HepG2 (cell line): ENCODE measurements around the gene NOTUM. TPM values are rescaled to one million over a fixed set of nuclear protein-coding genes. Genes with fewer than 3 reads are reported as not detected.

Source experiments
- ATF7 ChIP-seq, 2 experiments: fragments of 450-650 bp in 1 of 2; sonication (generic) in 1 of 2; formaldehyde crosslinking in 1 of 2; IDR thresholded peaks; 2 replicates each; pipeline versions ENCODE4 v1.4.0 to v1.6.1; 2016 to 2020; ENCODE audit warnings: antibody characterized with exemption in 1 of 2, mild to moderate bottlenecking in 1 of 2, missing genetic modification reagents in 1 of 2
- DPF2 ChIP-seq: sonication (generic); formaldehyde crosslinking; IDR thresholded peaks from 2 replicates; pipeline ENCODE4 v1.4.0; 2020; ENCODE audit warnings: mild to moderate bottlenecking, low read depth, missing genetic modification reagents, borderline replicate concordance
- FLYWCH1 ChIP-seq: sonication (generic); formaldehyde crosslinking; IDR thresholded peaks from 2 replicates; pipeline ENCODE4 v1.8.1; 2023; ENCODE audit warnings: mild to moderate bottlenecking, missing genetic modification reagents
- HDAC2 ChIP-seq: sonication (generic); formaldehyde crosslinking; IDR thresholded peaks from 2 replicates; pipeline ENCODE4 v1.4.0; 2020; ENCODE audit warnings: missing genetic modification reagents
- KDM4B ChIP-seq: sonication (generic); formaldehyde crosslinking; IDR thresholded peaks from 2 replicates; pipeline ENCODE4 v1.4.0; 2020; ENCODE audit warnings: missing genetic modification reagents
- POLR2AphosphoS2 ChIP-seq: IDR thresholded peaks from 2 replicates; pipeline ENCODE4 v1.6.1; 2011; ENCODE audit warnings: low read depth, low read length, improper control_type of control experiment
- REL ChIP-seq: sonication (generic); formaldehyde crosslinking; conservative IDR thresholded peaks from 2 replicates; pipeline ENCODE4 v1.8.0; 2022; ENCODE audit warnings: mild to moderate bottlenecking, missing genetic modification reagents, moderate library complexity
- ZNF10 ChIP-seq: sonication (generic); formaldehyde crosslinking; IDR thresholded peaks from 2 replicates; pipeline ENCODE4 v1.4.0; 2020; ENCODE audit warnings: mild to moderate bottlenecking, low read depth, missing genetic modification reagents, borderline replicate concordance
- ZNF430 ChIP-seq: sonication (generic); formaldehyde crosslinking; IDR thresholded peaks from 2 replicates; pipeline ENCODE4 v1.9.0; 2021; ENCODE audit warnings: mild to moderate bottlenecking, missing genetic modification reagents
- ZNF768 ChIP-seq: sonication (generic); formaldehyde crosslinking; IDR thresholded peaks from 2 replicates; pipeline ENCODE4 v1.4.0; 2020; ENCODE audit warnings: missing genetic modification reagents
- ZNF782 ChIP-seq: sonication (generic); formaldehyde crosslinking; IDR thresholded peaks from 2 replicates; pipeline ENCODE4 v1.4.0; 2020; ENCODE audit warnings: missing genetic modification reagents, mild to moderate bottlenecking, borderline replicate concordance
- ZSCAN22 ChIP-seq: sonication (generic); formaldehyde crosslinking; IDR thresholded peaks from 2 replicates; pipeline ENCODE4 v1.4.0; 2020; ENCODE audit warnings: mild to moderate bottlenecking, missing genetic modification reagents
- polyA plus RNA-seq, 8 experiments: library from polyadenylated mRNA; depleted of rRNA in 3 of 8; stranded (reverse) in 7 of 8; unstranded in 1 of 8; fragments of >200 nt; fragmentation: Illumina TruSeq in 4 of 8; extraction: Trizol in 4 of 8; gene quantifications; 2 replicates each; pipeline versions ENCODE4 v1.2.1 to v1.2.3, GENCODE V29; 2011 to 2016; ENCODE audit warnings: low read depth in 4 of 8, missing spikeins in 1 of 8, mixed read lengths in 1 of 8; ENCODE audit not compliant: insufficient read depth in 1 of 8
- total RNA-seq, 5 experiments: library from RNA; depleted of rRNA; stranded (reverse); fragments of >200 nt; fragmentation: Illumina TruSeq; extraction: Trizol; gene quantifications; 2 replicates each; pipeline ENCODE4 v1.2.3, GENCODE V29; 2016; ENCODE audit warnings: low read depth in 1 of 5
- TF ChIP-seq, protein P1 (sequence below): sonication (generic); formaldehyde crosslinking; IDR thresholded peaks from 2 replicates; pipeline ENCODE4 v1.5.1; 2020; ENCODE audit warnings: mild to moderate bottlenecking, missing genetic modification reagents, borderline replicate concordance
- TF ChIP-seq, protein P2 (sequence below): sonication (generic); formaldehyde crosslinking; IDR thresholded peaks from 2 replicates; pipeline ENCODE4 v1.4.0; 2020; ENCODE audit warnings: mild to moderate bottlenecking, low read depth, missing genetic modification reagents
- TF ChIP-seq, protein P3 (sequence below): sonication (generic); formaldehyde crosslinking; IDR thresholded peaks from 2 replicates; pipeline ENCODE4 v1.4.0; 2020; ENCODE audit warnings: missing genetic modification reagents
- TF ChIP-seq, protein P4 (sequence below): IDR thresholded peaks from 2 replicates; pipeline ENCODE4 v1.6.1; 2016; ENCODE audit warnings: mild to moderate bottlenecking, missing biosample characterization, missing genetic modification reagents
- TF ChIP-seq, protein P5 (sequence below): sonication (generic); formaldehyde crosslinking; IDR thresholded peaks from 2 replicates; pipeline ENCODE4 v1.4.0; 2020; ENCODE audit warnings: mild to moderate bottlenecking, missing genetic modification reagents

NOTUM gene
- total and polyA plus RNA-seq, 2 of the 13 experiments (the other 11 are each of a cell fraction or from before 2014, with no cell fraction given) = 150 to 160 TPM

DNA sequence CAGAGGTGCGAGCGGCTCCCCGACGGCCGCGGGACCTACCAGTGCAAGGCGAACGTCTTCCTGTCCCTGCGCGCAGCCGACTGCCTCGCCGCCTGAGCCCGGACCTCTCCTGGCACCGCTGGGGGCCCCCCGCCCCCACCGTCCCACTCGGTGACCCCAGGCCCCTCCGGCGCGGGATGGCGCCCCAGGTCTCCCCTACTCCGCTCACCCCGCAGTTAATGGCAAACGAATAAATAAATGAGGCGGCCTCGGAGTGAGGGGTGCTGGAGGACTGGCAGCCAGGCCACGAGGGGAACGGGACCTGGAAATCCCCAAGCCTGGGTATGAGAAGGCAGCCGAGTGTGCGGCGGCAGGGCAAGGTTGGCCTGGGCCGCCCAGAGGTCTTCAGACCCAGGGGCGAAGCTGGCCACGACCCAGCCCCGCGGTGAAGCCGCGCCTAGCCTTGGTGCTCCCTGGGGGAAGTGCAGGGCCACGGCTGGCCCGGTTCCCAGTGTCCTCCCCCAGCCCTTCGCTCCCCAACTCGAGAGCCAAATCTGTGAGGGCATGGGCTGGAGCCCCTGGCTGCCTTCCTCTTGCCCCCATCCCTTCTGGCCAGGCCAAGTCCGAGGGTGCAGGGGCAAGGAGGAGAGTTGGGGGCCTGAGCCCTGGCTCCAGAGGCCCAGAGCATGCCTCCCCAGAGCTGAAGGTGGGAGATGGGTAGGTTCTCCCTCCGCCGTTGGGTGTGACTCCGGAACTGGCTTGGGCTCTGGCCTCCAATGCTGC, 58.2 kb downstream of the NOTUM start (continued):
- TF ChIP-seq ZNF430 = peak; percentile 54; the same call in 1 of the 2 replicates
- TF ChIP-seq REL (CRISPR knock-in tag) = no peak
- TF ChIP-seq, protein P1, sequence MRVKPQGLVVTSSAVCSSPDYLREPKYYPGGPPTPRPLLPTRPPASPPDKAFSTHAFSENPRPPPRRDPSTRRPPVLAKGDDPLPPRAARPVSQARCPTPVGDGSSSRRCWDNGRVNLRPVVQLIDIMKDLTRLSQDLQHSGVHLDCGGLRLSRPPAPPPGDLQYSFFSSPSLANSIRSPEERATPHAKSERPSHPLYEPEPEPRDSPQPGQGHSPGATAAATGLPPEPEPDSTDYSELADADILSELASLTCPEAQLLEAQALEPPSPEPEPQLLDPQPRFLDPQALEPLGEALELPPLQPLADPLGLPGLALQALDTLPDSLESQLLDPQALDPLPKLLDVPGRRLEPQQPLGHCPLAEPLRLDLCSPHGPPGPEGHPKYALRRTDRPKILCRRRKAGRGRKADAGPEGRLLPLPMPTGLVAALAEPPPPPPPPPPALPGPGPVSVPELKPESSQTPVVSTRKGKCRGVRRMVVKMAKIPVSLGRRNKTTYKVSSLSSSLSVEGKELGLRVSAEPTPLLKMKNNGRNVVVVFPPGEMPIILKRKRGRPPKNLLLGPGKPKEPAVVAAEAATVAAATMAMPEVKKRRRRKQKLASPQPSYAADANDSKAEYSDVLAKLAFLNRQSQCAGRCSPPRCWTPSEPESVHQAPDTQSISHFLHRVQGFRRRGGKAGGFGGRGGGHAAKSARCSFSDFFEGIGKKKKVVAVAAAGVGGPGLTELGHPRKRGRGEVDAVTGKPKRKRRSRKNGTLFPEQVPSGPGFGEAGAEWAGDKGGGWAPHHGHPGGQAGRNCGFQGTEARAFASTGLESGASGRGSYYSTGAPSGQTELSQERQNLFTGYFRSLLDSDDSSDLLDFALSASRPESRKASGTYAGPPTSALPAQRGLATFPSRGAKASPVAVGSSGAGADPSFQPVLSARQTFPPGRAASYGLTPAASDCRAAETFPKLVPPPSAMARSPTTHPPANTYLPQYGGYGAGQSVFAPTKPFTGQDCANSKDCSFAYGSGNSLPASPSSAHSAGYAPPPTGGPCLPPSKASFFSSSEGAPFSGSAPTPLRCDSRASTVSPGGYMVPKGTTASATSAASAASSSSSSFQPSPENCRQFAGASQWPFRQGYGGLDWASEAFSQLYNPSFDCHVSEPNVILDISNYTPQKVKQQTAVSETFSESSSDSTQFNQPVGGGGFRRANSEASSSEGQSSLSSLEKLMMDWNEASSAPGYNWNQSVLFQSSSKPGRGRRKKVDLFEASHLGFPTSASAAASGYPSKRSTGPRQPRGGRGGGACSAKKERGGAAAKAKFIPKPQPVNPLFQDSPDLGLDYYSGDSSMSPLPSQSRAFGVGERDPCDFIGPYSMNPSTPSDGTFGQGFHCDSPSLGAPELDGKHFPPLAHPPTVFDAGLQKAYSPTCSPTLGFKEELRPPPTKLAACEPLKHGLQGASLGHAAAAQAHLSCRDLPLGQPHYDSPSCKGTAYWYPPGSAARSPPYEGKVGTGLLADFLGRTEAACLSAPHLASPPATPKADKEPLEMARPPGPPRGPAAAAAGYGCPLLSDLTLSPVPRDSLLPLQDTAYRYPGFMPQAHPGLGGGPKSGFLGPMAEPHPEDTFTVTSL = no peak
- TF ChIP-seq, protein P2, sequence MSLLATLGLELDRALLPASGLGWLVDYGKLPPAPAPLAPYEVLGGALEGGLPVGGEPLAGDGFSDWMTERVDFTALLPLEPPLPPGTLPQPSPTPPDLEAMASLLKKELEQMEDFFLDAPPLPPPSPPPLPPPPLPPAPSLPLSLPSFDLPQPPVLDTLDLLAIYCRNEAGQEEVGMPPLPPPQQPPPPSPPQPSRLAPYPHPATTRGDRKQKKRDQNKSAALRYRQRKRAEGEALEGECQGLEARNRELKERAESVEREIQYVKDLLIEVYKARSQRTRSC (CRISPR knock-in tag) = no peak
- peak; percentile 15; the same call in 1 of the 2 replicates for TF ChIP-seq DPF2 (CRISPR knock-in tag)
- 0 out of 2 replicates have a peak, but pooled peaks have one; percentile 23 for TF ChIP-seq POLR2AphosphoS2
- TF ChIP-seq, protein P3, sequence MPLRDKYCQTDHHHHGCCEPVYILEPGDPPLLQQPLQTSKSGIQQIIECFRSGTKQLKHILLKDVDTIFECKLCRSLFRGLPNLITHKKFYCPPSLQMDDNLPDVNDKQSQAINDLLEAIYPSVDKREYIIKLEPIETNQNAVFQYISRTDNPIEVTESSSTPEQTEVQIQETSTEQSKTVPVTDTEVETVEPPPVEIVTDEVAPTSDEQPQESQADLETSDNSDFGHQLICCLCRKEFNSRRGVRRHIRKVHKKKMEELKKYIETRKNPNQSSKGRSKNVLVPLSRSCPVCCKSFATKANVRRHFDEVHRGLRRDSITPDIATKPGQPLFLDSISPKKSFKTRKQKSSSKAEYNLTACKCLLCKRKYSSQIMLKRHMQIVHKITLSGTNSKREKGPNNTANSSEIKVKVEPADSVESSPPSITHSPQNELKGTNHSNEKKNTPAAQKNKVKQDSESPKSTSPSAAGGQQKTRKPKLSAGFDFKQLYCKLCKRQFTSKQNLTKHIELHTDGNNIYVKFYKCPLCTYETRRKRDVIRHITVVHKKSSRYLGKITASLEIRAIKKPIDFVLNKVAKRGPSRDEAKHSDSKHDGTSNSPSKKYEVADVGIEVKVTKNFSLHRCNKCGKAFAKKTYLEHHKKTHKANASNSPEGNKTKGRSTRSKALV (CRISPR knock-in tag) = peak; percentile 51; the same call in 1 of the 2 replicates
- TF ChIP-seq HDAC2 (CRISPR knock-in tag) = 0 out of 2 replicates have a peak, but pooled peaks have one; percentile 20
- no peak for TF ChIP-seq ZSCAN22
- TF ChIP-seq ZNF768 (CRISPR knock-in tag) = no peak
- no peak for TF ChIP-seq ZNF782 (CRISPR knock-in tag)
- TF ChIP-seq ZNF10 (CRISPR knock-in tag) = no peak
- TF ChIP-seq KDM4B (CRISPR knock-in tag) = no peak
- TF ChIP-seq FLYWCH1 = no peak
- no peak for TF ChIP-seq ATF7 (IDR thresholded peaks at IDR 0.05)
- TF ChIP-seq ATF7 (CRISPR knock-in tag; IDR thresholded peaks at IDR 0.05) = peak; percentile 5; the same call in 1 of the 2 replicates
- TF ChIP-seq, protein P4, sequence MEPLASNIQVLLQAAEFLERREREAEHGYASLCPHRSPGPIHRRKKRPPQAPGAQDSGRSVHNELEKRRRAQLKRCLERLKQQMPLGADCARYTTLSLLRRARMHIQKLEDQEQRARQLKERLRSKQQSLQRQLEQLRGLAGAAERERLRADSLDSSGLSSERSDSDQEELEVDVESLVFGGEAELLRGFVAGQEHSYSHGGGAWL = no peak
- TF ChIP-seq, protein P5, sequence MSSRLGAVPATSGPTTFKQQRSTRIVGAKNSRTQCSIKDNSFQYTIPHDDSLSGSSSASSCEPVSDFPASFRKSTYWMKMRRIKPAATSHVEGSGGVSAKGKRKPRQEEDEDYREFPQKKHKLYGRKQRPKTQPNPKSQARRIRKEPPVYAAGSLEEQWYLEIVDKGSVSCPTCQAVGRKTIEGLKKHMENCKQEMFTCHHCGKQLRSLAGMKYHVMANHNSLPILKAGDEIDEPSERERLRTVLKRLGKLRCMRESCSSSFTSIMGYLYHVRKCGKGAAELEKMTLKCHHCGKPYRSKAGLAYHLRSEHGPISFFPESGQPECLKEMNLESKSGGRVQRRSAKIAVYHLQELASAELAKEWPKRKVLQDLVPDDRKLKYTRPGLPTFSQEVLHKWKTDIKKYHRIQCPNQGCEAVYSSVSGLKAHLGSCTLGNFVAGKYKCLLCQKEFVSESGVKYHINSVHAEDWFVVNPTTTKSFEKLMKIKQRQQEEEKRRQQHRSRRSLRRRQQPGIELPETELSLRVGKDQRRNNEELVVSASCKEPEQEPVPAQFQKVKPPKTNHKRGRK (CRISPR knock-in tag) = no peak
